K562 (cell line): ENCODE data around the gene ACAD10. TPM values are rescaled to one million over a fixed set of nuclear protein-coding genes. Genes with fewer than 3 reads are reported as not detected.

Source experiments
- CREB3L1 ChIP-seq: fragments of 450-650 bp; IDR thresholded peaks from 2 replicates; pipeline ENCODE4 v1.6.1; 2014; ENCODE audit warnings: low read depth, mild to moderate bottlenecking, moderate library complexity, borderline replicate concordance
- CREM ChIP-seq: IDR thresholded peaks from 2 replicates; pipeline ENCODE4 v1.6.1; 2014; ENCODE audit warnings: antibody characterized with exemption, low read depth
- FOXK2 ChIP-seq, 2 experiments: fragments of 450-650 bp; IDR thresholded peaks in 1 of 2; conservative IDR thresholded peaks in 1 of 2; 2 replicates each; pipeline ENCODE4 v1.6.1; 2016; ENCODE audit warnings: low read depth in 2 of 2, mild to moderate bottlenecking in 1 of 2
- OTX1 ChIP-seq: fragments of 450-650 bp; formaldehyde crosslinking; IDR thresholded peaks from 2 replicates; pipeline ENCODE4 v1.4.0; 2022; ENCODE audit warnings: mild to moderate bottlenecking
- RERE ChIP-seq: sonication (generic); formaldehyde crosslinking; IDR thresholded peaks from 2 replicates; pipeline ENCODE4 v1.8.0; 2023; ENCODE audit warnings: missing genetic modification reagents, mild to moderate bottlenecking, borderline replicate concordance
- SP2 ChIP-seq: IDR thresholded peaks from 2 replicates; pipeline ENCODE4 v1.6.1; 2011; ENCODE audit warnings: mild to moderate bottlenecking, low read depth, low read length, moderate library complexity; ENCODE audit not compliant: poor library complexity, severe bottlenecking; ENCODE audit errors: extremely low read depth
- ZBTB40 ChIP-seq, 2 experiments: fragments of 450-650 bp in 1 of 2; sonication (generic) in 1 of 2; formaldehyde crosslinking in 1 of 2; IDR thresholded peaks; 2 replicates each; pipeline versions ENCODE4 v1.7.1 to v1.9.0; 2016 to 2022; ENCODE audit warnings: inconsistent platforms in 1 of 2, mild to moderate bottlenecking in 1 of 2, missing genetic modification reagents in 1 of 2
- polyA plus RNA-seq, 8 experiments: library from polyadenylated mRNA; depleted of rRNA in 4 of 8; stranded (reverse) in 5 of 8; unstranded in 3 of 8; fragments of >200 nt; fragmentation: Nextera tagmentation in 2 of 8; fragmentation: Illumina TruSeq in 1 of 8; extraction: Ambion mirVana in 2 of 8; extraction: Trizol in 1 of 8; gene quantifications; 2 replicates each; pipeline versions ENCODE4 v1.2.1 to v1.2.3, GENCODE V29; 2011 to 2014; ENCODE audit warnings: inconsistent platforms in 1 of 8, missing spikeins in 1 of 8
- total RNA-seq, 7 experiments: library from RNA; depleted of rRNA in 6 of 7; stranded (reverse); fragments of >200 nt in 6 of 7; fragmentation: Illumina TruSeq in 2 of 7; extraction: Trizol in 2 of 7; gene quantifications; 2 replicates each; pipeline versions ENCODE4 v1.2.1 to v1.2.3, GENCODE V29; 2011 to 2021; ENCODE audit warnings: low replicate concordance in 1 of 7

The ACAD10 gene
- total and polyA plus RNA-seq, 9 of the 15 experiments (the other 6 are each of a cell fraction or from before 2014, with no cell fraction given) = 2.3 to 19.2 (median 12.0) TPM

DNA sequence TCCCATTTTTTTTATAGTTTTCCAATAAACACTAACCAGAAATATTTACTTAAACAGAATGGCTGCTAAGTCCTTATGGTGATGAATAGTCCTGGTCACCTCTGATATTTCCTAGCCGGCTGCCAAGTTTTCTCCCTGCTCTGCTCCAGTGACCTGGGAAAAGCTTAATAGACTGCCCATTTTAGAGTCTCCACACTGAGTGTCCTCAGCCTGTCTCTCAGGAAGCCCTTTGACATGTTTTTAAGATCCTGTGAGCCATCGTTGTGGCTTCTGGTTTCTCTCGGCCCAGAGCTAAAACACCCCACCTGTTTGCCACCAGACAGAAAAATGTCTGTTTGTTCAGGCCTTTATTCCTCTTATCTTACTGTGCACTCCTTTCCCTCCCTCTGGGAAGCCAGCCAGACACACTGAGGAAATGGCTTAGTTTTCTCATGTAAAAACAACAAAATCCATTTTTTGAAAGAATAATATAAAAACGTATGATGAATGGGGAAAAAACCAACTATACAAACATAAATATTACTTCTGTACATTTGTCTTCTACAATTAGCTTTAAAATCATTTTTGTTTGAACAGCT, 55.5 kb downstream of the ACAD10 start (continued):
- TF ChIP-seq ZBTB40 (IDR thresholded peaks at IDR 0.05) (no peak), ZBTB40 (CRISPR knock-in tag; IDR thresholded peaks at IDR 0.05) (no peak), RERE (CRISPR knock-in tag) (no peak), FOXK2 (conservative IDR thresholded peaks at IDR 0.05 in 1 of 2, IDR thresholded peaks at IDR 0.05 in 1 of 2; ENCODE audit: low read depth in 2 of 2) (0 out of 4 replicates have a peak, but pooled peaks of 1 of the 2 experiments have one; percentile 54), CREB3L1 (0 out of 2 replicates have a peak, but pooled peaks have one; percentile 29), CREM (peak; percentile 44; the same call in 1 of the 2 replicates), SP2 (no peak), OTX1 (CRISPR knock-in tag) (no peak)
